LNCAP (cell line): ENCODE data around the gene CCSER1.

Source experiments
- CTCF ChIP-seq: fragments of 450-650 bp; IDR thresholded peaks from 2 replicates; pipeline ENCODE4 v1.5.1; 2017; ENCODE audit warnings: mild to moderate bottlenecking

The CCSER1 gene

GRCh38 chr4:91448668-91449330 is 1321.6 kb downstream of the CCSER1 start:
- TF ChIP-seq CTCF = no peak

GRCh38 chr4:91454111-91454510 is 1326.9 kb downstream of the CCSER1 start:
- TF ChIP-seq CTCF = no peak

GRCh38 chr4:91470671-91471070 is 1343.5 kb downstream of the CCSER1 start:
- no peak for TF ChIP-seq CTCF

- TF ChIP-seq CTCF = no peak
These were observed 1344.1 kb downstream of the CCSER1 start for GRCh38 chr4:91471280-91471679.

GRCh38 chr4:91472046-91472445 is 1344.9 kb downstream of the CCSER1 start:
- TF ChIP-seq CTCF = no peak

- TF ChIP-seq CTCF = no peak
These were observed 1358.2 kb downstream of the CCSER1 start for GRCh38 chr4:91485415-91485814.

GRCh38 chr4:91488946-91489345 is 1361.8 kb downstream of the CCSER1 start:
- no peak for TF ChIP-seq CTCF

GRCh38 chr4:91497892-91498291 is 1370.7 kb downstream of the CCSER1 start:
- no peak for TF ChIP-seq CTCF
